ENCODE results near the gene CD63. TPM values are rescaled to one million over a fixed set of nuclear protein-coding genes. Genes with fewer than 3 reads are reported as not detected.
A peak's percentile ranks its signal among the peaks of the same experiment; 100 is the strongest.

The CD63 gene
- total RNA-seq, 1 experiment from 2014 or later, result 581 TPM

DNA sequence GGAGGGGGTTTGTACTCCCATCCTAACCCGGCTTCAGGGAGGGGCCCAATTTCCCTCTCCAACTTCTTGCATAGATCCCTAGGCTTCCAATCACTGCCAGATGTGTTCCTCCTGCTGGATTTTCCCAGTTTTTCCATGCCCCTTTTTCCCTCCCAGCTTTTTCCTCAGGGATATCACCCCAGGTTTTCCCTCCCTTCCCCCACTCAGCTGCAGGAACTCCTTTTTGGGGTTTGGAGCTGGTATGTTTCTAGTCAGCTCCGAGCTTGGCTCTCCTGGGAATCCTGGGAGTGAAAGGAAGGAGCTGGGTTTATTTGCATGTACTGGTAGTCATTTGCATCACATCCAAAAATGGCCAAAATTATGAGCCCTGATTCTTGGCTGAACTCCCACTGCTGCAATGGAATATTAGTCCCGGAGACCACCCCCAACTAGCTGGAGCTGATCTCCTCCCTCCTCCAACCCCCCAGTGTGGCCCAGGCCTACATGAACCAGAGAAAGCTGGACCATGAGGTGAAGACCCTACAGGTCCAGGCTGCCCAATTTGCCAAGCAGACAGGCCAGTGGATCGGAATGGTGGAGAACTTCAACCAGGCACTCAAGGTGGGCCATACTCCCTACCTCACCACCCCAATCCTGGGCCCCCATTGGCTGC, 10.1 kb downstream of the CD63 start:
- H3K18ac ChIP-seq (ENCODE audit: insufficient read length, low read depth, low read length), result no peak overlapping the region
- peak overlapping the region; percentile 63 for H3K27ac ChIP-seq (ENCODE audit: insufficient read length, low read depth, low read length)
- no peak overlapping the region for H2BK12ac ChIP-seq (ENCODE audit: insufficient read length, low read depth, low read length)
- no peak overlapping the region for H3K14ac ChIP-seq (ENCODE audit: insufficient read depth, low read length)
- no peaks in the 10 kb centered on the region for H3K9me3 ChIP-seq (ENCODE audit: control insufficient read depth, low read depth, low read length)
- no peaks in the 10 kb centered on the region for H3K27me3 ChIP-seq (ENCODE audit: insufficient read depth, low read length)
- H3T11ph ChIP-seq (ENCODE audit: low read length), result no peak overlapping the region
- H3K9ac ChIP-seq (ENCODE audit: extremely low read depth, insufficient read length, low read length), result no peak overlapping the region
- Mint-ChIP-seq H3K27ac (peak overlapping the region; percentile 94 to 99 (median 96); a peak in 6 of 7 replicates), H3K9me3 (peaks cover 0 to 3% of the 10 kb centered on the region in 2 experiments; a peak in 3 of 5 replicates), H3K4me3 (peak overlapping the region; percentile 90 to 91; a peak in 3 of 5 replicates), H3K4me1 (peaks cover 38 to 41% of the 10 kb centered on the region in 2 experiments), H3K36me3 (ENCODE audit: insufficient read depth in 1 of 3, low read depth in 3 of 3) (peaks cover 3 to 16% (median 8%) of the 10 kb centered on the region in 3 experiments; a peak in 6 of 7 replicates), H3K27me3 (ENCODE audit: low read depth) (peaks cover 4% of the 10 kb centered on the region)
- no peak overlapping the region for H2BK120ac ChIP-seq (ENCODE audit: low read depth, low read length, poor library complexity, severe bottlenecking)
- no peak overlapping the region for H3K4ac ChIP-seq (ENCODE audit: low read depth, low read length)
- H3K23ac ChIP-seq (ENCODE audit: insufficient read length, low read depth, low read length), result no peak overlapping the region
- TF ChIP-seq, protein P1, sequence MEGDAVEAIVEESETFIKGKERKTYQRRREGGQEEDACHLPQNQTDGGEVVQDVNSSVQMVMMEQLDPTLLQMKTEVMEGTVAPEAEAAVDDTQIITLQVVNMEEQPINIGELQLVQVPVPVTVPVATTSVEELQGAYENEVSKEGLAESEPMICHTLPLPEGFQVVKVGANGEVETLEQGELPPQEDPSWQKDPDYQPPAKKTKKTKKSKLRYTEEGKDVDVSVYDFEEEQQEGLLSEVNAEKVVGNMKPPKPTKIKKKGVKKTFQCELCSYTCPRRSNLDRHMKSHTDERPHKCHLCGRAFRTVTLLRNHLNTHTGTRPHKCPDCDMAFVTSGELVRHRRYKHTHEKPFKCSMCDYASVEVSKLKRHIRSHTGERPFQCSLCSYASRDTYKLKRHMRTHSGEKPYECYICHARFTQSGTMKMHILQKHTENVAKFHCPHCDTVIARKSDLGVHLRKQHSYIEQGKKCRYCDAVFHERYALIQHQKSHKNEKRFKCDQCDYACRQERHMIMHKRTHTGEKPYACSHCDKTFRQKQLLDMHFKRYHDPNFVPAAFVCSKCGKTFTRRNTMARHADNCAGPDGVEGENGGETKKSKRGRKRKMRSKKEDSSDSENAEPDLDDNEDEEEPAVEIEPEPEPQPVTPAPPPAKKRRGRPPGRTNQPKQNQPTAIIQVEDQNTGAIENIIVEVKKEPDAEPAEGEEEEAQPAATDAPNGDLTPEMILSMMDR (conservative IDR thresholded peaks at IDR 0.05), result no peak
- H4K8ac ChIP-seq (replicated peaks; ENCODE audit: insufficient read length, low read depth, low read length), result no peak overlapping the region
- no peaks in the 10 kb centered on the region for H3K79me1 ChIP-seq (ENCODE audit: insufficient read depth, low read depth, low read length, poor library complexity, severe bottlenecking)
- peaks cover 13% of the 10 kb centered on the region; the same call in 1 of the 2 replicates for H3K4me1 ChIP-seq (ENCODE audit: insufficient read depth, low read length)
- H3K4me2 ChIP-seq (ENCODE audit: insufficient read depth, insufficient read length, low read length), result peak overlapping the region; percentile 71
- DNase-seq, result no peak
- H2AK5ac ChIP-seq (ENCODE audit: insufficient read length, low read length), result no peak overlapping the region
- H3K79me2 ChIP-seq (ENCODE audit: insufficient read depth, low read length), result no peaks in the 10 kb centered on the region
- no peak overlapping the region for H4K91ac ChIP-seq (ENCODE audit: insufficient read length, low read depth, low read length)
- peak overlapping the region; percentile 58 for H2BK5ac ChIP-seq (ENCODE audit: insufficient read length, low read length)
- H4K20me1 ChIP-seq (ENCODE audit: control insufficient read depth, insufficient read depth, insufficient read length), result no peaks in the 10 kb centered on the region
- no CpG with 5 or more reads among the region's 4 CpGs for WGBS (ENCODE audit: extremely low coverage, insufficient read length, low lambda C conversion rate)
- peaks cover 9% of the 10 kb centered on the region for H3K23me2 ChIP-seq (ENCODE audit: insufficient read length, low read depth, low read length, poor library complexity, severe bottlenecking)
- no peak overlapping the region for H3K56ac ChIP-seq (ENCODE audit: insufficient read length, low read depth, low read length)
- H4K5ac ChIP-seq (ENCODE audit: insufficient read length, low read depth, low read length), result no peak overlapping the region
- no peak overlapping the region for H2BK20ac ChIP-seq (ENCODE audit: low read depth, low read length, poor library complexity, severe bottlenecking)
- H2BK15ac ChIP-seq (ENCODE audit: low read depth, low read length), result no peak overlapping the region
- no peak overlapping the region for H2AFZ ChIP-seq (ENCODE audit: low read length)

Measured in H9 (cell line).